Breast epithelium (tissue), 4 donors: ENCODE data around the gene ZNF292. TPM values are rescaled to one million over a fixed set of nuclear protein-coding genes. Genes with fewer than 3 reads are reported as not detected.
"Not testable (repeated sequence)": the region's sequence is repeated elsewhere in the genome, so short reads cannot be mapped to it uniquely, and the experiment has no call there.

Source experiments
- DNase-seq, 2 donors: peaks; one replicate each; pipeline ENCODE4 v3.0.0-alpha.2; 2019; ENCODE audit warnings: low spot score in 2 of 2
- H3K27ac ChIP-seq, 2 donors: fragments of 200-600 bp; sonication (generic) in 1 of 2; one replicate each; pipeline ENCODE4 v1.5.1; 2016 to 2019; ENCODE audit warnings: mild to moderate bottlenecking in 1 of 2
- H3K27me3 ChIP-seq, 2 donors: fragments of 200-600 bp; sonication (generic) in 1 of 2; one replicate each; pipeline versions ENCODE4 v1.5.1 to v1.6.0; 2017 to 2019; ENCODE audit warnings: control low read depth in 1 of 2, mild to moderate bottlenecking in 1 of 2
- H3K36me3 ChIP-seq: fragments of 200-600 bp; one replicate; pipeline ENCODE4 v1.5.1; 2019
- H3K4me1 ChIP-seq, 2 donors: fragments of 200-600 bp; sonication (generic); one replicate each; pipeline ENCODE4 v1.5.1; 2016 to 2019; ENCODE audit warnings: control low read depth in 1 of 2
- H3K4me3 ChIP-seq, 3 donors: fragments of 200-600 bp; sonication (generic); 1 replicate in 2 of 3; 2 replicates in 1 of 3; pipeline ENCODE4 v1.5.1; 2016 to 2019; ENCODE audit warnings: mild to moderate bottlenecking in 3 of 3, moderate library complexity in 2 of 3
- H3K9me3 ChIP-seq, 2 donors: fragments of 200-600 bp; sonication (generic) in 1 of 2; one replicate each; pipeline ENCODE4 v1.5.1; 2016 to 2019; ENCODE audit warnings: control low read depth in 1 of 2
- POLR2A ChIP-seq: fragments of 450-650 bp; IDR thresholded peaks from one replicate; pipeline ENCODE4 v1.6.1; 2016; ENCODE audit warnings: antibody characterized with exemption, mild to moderate bottlenecking, moderate library complexity
- POLR2AphosphoS5 ChIP-seq, 3 donors: sonication (generic); formaldehyde crosslinking; IDR thresholded peaks; one replicate each; pipeline ENCODE4 v1.6.1; 2017; ENCODE audit warnings: antibody characterized with exemption in 3 of 3
- intact Hi-C: fragments of 100-400 bp; cut with DNase I; formaldehyde crosslinking; loops from one replicate; pipeline ENCODE4 v1.15.1; 2023; ENCODE audit warnings: low total_unique reads
- total RNA-seq, 3 donors: library from RNA; depleted of rRNA; stranded (reverse); fragments of >200 nt; gene quantifications; one replicate each; pipeline ENCODE4 v1.1.0, GENCODE V29; 2016
- TF ChIP-seq, protein P1 (sequence below), 3 donors: fragments of 450-650 bp; IDR thresholded peaks; one replicate each; pipeline ENCODE4 v1.5.1; 2016 to 2017; ENCODE audit warnings: antibody characterized with exemption in 3 of 3, mild to moderate bottlenecking in 3 of 3, moderate library complexity in 3 of 3

Gene ZNF292
- total RNA-seq, 3 donors from 2014 or later: 35.0 to 95.1 (median 56.7) TPM

DNA sequence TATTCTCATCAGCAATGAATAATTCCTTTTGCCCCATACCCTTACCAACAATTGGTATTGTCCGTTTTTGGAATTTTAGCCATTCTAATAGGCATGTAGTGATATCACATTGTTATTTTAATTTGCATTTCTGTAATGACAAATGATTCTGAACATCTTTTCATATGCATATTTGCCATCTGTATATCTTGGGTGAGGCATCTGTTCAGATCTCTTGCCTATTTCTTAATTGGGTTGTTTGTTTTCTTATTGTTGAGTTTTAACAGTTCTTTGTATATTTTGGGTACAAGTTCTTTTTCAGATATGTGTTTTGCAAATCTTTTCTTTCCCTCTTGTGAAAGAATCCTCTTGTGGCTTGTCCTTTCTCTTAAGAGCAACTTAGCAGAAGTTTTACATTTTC is 69.6 kb downstream of the ZNF292 start:
- intact Hi-C loops: no loop called here
- DNase-seq: no peak
- Histone ChIP-seq H3K4me1 (no peaks in the 10 kb centered on the region), H3K4me3 (no peak overlapping the region), H3K27ac (no peak overlapping the region), H3K9me3 (no peaks in the 10 kb centered on the region), H3K27me3 (no peaks in the 10 kb centered on the region), H3K36me3 (no peaks in the 10 kb centered on the region)
- no peak for TF ChIP-seq POLR2AphosphoS5 (IDR thresholded peaks at IDR 0.05)
- TF ChIP-seq POLR2A: no peak
- TF ChIP-seq, protein P1, sequence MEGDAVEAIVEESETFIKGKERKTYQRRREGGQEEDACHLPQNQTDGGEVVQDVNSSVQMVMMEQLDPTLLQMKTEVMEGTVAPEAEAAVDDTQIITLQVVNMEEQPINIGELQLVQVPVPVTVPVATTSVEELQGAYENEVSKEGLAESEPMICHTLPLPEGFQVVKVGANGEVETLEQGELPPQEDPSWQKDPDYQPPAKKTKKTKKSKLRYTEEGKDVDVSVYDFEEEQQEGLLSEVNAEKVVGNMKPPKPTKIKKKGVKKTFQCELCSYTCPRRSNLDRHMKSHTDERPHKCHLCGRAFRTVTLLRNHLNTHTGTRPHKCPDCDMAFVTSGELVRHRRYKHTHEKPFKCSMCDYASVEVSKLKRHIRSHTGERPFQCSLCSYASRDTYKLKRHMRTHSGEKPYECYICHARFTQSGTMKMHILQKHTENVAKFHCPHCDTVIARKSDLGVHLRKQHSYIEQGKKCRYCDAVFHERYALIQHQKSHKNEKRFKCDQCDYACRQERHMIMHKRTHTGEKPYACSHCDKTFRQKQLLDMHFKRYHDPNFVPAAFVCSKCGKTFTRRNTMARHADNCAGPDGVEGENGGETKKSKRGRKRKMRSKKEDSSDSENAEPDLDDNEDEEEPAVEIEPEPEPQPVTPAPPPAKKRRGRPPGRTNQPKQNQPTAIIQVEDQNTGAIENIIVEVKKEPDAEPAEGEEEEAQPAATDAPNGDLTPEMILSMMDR (IDR thresholded peaks at IDR 0.05): no peak

DNA sequence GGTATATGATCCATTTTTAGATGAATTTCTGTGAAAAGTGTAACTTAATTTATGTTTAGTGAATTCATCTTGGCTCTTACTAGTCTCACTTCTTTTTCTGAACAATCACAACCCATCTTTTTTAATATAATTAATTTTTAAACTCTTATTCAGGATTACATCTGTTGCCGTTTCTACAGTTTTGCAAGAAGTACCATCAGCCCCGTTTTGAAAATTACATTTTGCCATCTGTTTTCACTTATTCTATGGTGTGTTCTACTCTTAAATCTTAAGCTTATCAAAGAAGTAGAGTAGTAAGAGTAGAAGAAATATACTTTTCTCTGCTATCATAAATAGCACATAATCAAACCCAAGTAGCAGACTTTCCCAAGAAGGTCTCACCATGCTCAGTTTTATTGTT is 70.1 kb downstream of the ZNF292 start:
- Histone ChIP-seq H3K4me1 (no peaks in the 10 kb centered on the region), H3K36me3 (no peaks in the 10 kb centered on the region), H3K27me3 (no peaks in the 10 kb centered on the region), H3K9me3 (no peaks in the 10 kb centered on the region), H3K27ac (no peak overlapping the region), H3K4me3 (no peak overlapping the region)
- TF ChIP-seq POLR2AphosphoS5 (IDR thresholded peaks at IDR 0.05): no peak
- TF ChIP-seq, protein P1 (IDR thresholded peaks at IDR 0.05): no peak
- no peak for TF ChIP-seq POLR2A
- intact Hi-C loops: no loop called here
- DNase-seq: no peak

DNA sequence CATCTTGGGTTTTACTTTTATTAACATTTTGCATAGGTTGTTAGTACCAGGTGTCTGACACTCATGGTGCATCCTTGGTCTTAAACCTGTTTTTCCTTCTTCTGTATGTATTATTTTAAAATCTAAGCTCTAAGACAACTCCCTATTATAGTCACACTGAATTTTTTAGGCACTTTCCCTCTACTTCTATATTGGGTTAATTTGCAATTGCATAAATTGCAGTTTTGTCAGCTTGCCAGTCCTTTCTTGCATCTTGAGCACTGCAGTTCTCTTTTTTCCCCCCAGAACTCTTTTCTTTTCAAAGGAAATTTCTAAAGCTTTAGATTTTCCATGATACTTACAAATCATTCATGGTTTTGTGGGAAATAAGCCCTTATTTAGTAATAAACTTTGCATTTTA is 70.6 kb downstream of the ZNF292 start:
- Histone ChIP-seq H3K4me1 (no peaks in the 10 kb centered on the region), H3K27ac (no peak overlapping the region), H3K27me3 (no peaks in the 10 kb centered on the region), H3K4me3 (no peak overlapping the region), H3K36me3 (no peaks in the 10 kb centered on the region), H3K9me3 (no peaks in the 10 kb centered on the region)
- intact Hi-C loops: no loop called here
- TF ChIP-seq POLR2A (no peak), POLR2AphosphoS5 (IDR thresholded peaks at IDR 0.05) (no peak)
- TF ChIP-seq, protein P1 (IDR thresholded peaks at IDR 0.05): no peak
- DNase-seq: no peak

DNA sequence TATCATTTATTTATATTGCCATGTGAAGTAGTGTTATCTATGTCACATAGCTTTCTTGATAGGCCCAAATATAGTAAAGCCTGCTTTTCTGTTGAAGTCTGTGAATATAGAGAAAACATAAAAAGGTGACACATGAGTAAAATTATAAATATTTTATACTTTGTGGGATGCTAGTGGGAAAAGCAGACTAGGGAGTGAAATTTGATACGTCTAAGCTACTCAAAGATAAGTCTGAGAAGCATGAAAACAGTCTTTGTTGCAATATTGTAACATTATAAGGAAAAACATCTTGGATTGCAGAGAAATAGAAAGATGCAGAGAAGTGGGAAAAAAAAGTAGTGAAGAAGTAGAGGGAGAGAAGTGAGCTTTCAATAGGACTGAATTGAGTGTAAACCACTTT is 75.4 kb downstream of the ZNF292 start:
- H3K27me3 ChIP-seq: no peaks in the 10 kb centered on the region
- H3K4me1 ChIP-seq: no peaks in the 10 kb centered on the region
- no peak overlapping the region for H3K4me3 ChIP-seq
- no peak for TF ChIP-seq POLR2A
- TF ChIP-seq, protein P1 (IDR thresholded peaks at IDR 0.05): no peak
- TF ChIP-seq POLR2AphosphoS5 (IDR thresholded peaks at IDR 0.05): no peak
- H3K36me3 ChIP-seq: peaks cover 4% of the 10 kb centered on the region
- no peak for DNase-seq
- intact Hi-C loops: no loop called here
- no peaks in the 10 kb centered on the region for H3K9me3 ChIP-seq
- H3K27ac ChIP-seq: no peak overlapping the region

DNA sequence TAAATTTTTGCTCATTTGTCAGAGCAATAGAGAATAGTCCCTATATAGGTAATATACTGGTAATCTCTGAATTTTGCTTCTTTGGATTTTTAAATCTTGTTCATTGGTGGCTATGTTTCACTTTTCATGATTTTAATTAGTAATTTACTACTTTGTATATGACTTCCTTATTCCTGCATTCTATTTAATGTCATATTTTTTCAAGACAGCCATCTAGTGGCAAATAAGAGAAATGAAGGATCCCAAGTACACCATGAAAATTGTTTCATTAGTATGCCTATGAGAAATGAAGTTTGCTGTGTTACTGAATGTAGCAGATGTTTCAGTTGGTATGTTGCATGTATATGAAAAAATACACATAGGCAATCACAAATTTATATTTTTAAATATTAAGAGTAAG is 82.4 kb downstream of the ZNF292 start:
- Histone ChIP-seq H3K27ac (no peak overlapping the region), H3K27me3 (no peaks in the 10 kb centered on the region), H3K4me1 (no peaks in the 10 kb centered on the region), H3K36me3 (peaks cover 4% of the 10 kb centered on the region), H3K9me3 (no peaks in the 10 kb centered on the region), H3K4me3 (no peak overlapping the region)
- TF ChIP-seq POLR2AphosphoS5 (IDR thresholded peaks at IDR 0.05): no peak
- TF ChIP-seq, protein P1 (IDR thresholded peaks at IDR 0.05): peak in 2 of 3 donors; percentile 22 to 45
- intact Hi-C loops: no loop called here
- DNase-seq: no peak

DNA sequence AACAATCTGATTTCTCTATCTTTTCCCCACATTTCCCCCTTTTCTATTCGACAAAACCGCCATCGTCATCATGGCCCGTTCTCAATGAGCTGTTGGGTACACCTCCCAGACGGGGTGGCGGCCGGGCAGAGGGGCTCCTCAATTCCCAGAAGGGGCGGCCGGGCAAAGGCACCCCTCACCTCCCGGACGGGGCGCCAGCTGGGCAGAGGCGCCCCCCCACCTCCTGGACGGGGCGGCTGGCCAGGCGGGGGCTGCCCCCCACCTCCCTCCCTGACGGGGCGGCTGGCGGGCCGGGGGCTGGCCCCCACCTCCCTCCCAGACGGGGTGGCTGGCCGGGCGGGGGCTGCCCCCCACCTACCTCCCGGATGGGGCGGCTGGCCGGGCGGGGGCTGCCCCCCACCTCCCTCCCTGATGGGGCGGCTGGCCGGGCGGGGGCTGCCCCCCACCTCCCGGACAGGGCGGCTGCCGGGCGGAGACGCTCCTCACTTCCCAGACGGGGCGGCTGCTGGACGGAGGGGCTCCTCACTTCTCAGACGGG is 83.8 kb downstream of the ZNF292 start:
- H3K9me3 ChIP-seq, H3K4me1 ChIP-seq, H3K27me3 ChIP-seq, H3K36me3 ChIP-seq, DNase-seq, H3K27ac ChIP-seq, H3K4me3 ChIP-seq, intact Hi-C loops: not testable (repeated sequence)
